DMS 273 (cell line): Measurements from ENCODE around the gene FHDC1.

Source experiments
- DNase-seq: peaks from one replicate; lab custom pipeline; 2025; ENCODE audit not compliant: unreplicated experiment; lab: John Stamatoyannopoulos, UW

Gene FHDC1

GRCh38 chr4:153028535-153028934 is 92.4 kb downstream of the FHDC1 start:
- DNase-seq: no peak
